Peyer's patch (tissue), 4 donors: ENCODE data around the gene STING1.
"Not testable (repeated sequence)": the region's sequence is repeated elsewhere in the genome, so short reads cannot be mapped to it uniquely, and the experiment has no call there.

Experiments
- CTCF ChIP-seq, 6 experiments: fragments of 450-650 bp in 4 of 6; fragments of 200-600 bp in 2 of 6; sonication (generic) in 1 of 6; IDR thresholded peaks; one replicate each; pipeline ENCODE4 v1.5.1; 2017 to 2019; ENCODE audit warnings: antibody characterized with exemption in 6 of 6, mild to moderate bottlenecking in 3 of 6, moderate library complexity in 1 of 6
- POLR2A ChIP-seq, 2 donors: fragments of 450-650 bp; IDR thresholded peaks; one replicate each; pipeline ENCODE4 v1.5.1; 2017; ENCODE audit warnings: antibody characterized with exemption in 2 of 2, mild to moderate bottlenecking in 2 of 2, moderate library complexity in 2 of 2

GRCh38 chr5:139503036-139503817 lies 20.7 kb upstream of the STING1 start:
- not testable (repeated sequence) for TF ChIP-seq CTCF, POLR2A (IDR thresholded peaks at IDR 0.05)
